Transverse colon (tissue), 4 donors: ENCODE results near the gene RINL.

Source experiments
- CTCF ChIP-seq, 5 experiments: fragments of 200-600 bp in 3 of 5; fragments of 450-650 bp in 2 of 5; sonication (generic) in 3 of 5; IDR thresholded peaks; 1 replicate in 2 of 5; 2 replicates in 3 of 5; pipeline ENCODE4 v1.5.1; 2016 to 2017; ENCODE audit warnings: antibody characterized with exemption in 5 of 5, inconsistent platforms in 3 of 5, mild to moderate bottlenecking in 2 of 5, moderate library complexity in 1 of 5
- EP300 ChIP-seq: sonication (generic); formaldehyde crosslinking; IDR thresholded peaks from one replicate; pipeline ENCODE4 v1.6.1; 2017; ENCODE audit warnings: antibody characterized with exemption, low read depth
- POLR2A ChIP-seq: fragments of 450-650 bp; IDR thresholded peaks from one replicate; pipeline ENCODE4 v1.6.1; 2016; ENCODE audit warnings: antibody characterized with exemption, mild to moderate bottlenecking, moderate library complexity
- POLR2AphosphoS5 ChIP-seq, 3 donors: sonication (generic); formaldehyde crosslinking; IDR thresholded peaks; one replicate each; pipeline ENCODE4 v1.6.1; 2016; ENCODE audit warnings: antibody characterized with exemption in 3 of 3

GRCh38 chr19:38849147-38849859, 28.8 kb downstream of the RINL start:
- TF ChIP-seq CTCF (IDR thresholded peaks at IDR 0.05) (no peak), POLR2A (no peak), EP300 (no peak), POLR2AphosphoS5 (IDR thresholded peaks at IDR 0.05) (peak; percentile 21 to 32 (median 25))
